Subcutaneous adipose tissue (tissue), 4 donors: ENCODE results near the gene OTUD6A. TPM values are rescaled to one million over a fixed set of nuclear protein-coding genes. Genes with fewer than 3 reads are reported as not detected.

ENCODE experiments used
- CTCF ChIP-seq: fragments of 450-650 bp; IDR thresholded peaks from one replicate; pipeline ENCODE4 v1.5.1; 2016; ENCODE audit warnings: low read depth, mild to moderate bottlenecking, control low read depth, antibody characterized with exemption, moderate library complexity
- total RNA-seq, 4 donors: library from RNA; depleted of rRNA; stranded (reverse); fragments of >200 nt; gene quantifications; one replicate each; pipeline ENCODE4 v1.1.0, GENCODE V29; 2016

The OTUD6A gene
- total RNA-seq, 4 donors from 2014 or later: not detected

- no peak for TF ChIP-seq CTCF
Observed at GRCh38 chrX:70079297-70079696, 17.0 kb downstream of the OTUD6A start.

- no peak for TF ChIP-seq CTCF
Observed at GRCh38 chrX:70079870-70080269, 17.6 kb downstream of the OTUD6A start.

- no peak for TF ChIP-seq CTCF
Observed at GRCh38 chrX:70082723-70083122, 20.5 kb downstream of the OTUD6A start.

GRCh38 chrX:70084592-70085240 is 22.5 kb downstream of the OTUD6A start:
- TF ChIP-seq CTCF: no peak

GRCh38 chrX:70087857-70088630 is 25.8 kb downstream of the OTUD6A start:
- no peak for TF ChIP-seq CTCF

GRCh38 chrX:70088751-70089150 is 26.5 kb downstream of the OTUD6A start:
- TF ChIP-seq CTCF: no peak

- no peak for TF ChIP-seq CTCF
Observed at GRCh38 chrX:70089604-70090297, 27.5 kb downstream of the OTUD6A start.
